ENCODE results near the gene SNX12. TPM values are rescaled to one million over a fixed set of nuclear protein-coding genes. Genes with fewer than 3 reads are reported as not detected.

Gene SNX12
- total RNA-seq, 1 experiment from 2014 or later: 48.4 TPM

GRCh38 chrX:71085900-71086299 is 17.8 kb upstream of the SNX12 start:
- no peaks in the 10 kb centered on the region for H3K79me2 ChIP-seq (ENCODE audit: low read length)

DNA sequence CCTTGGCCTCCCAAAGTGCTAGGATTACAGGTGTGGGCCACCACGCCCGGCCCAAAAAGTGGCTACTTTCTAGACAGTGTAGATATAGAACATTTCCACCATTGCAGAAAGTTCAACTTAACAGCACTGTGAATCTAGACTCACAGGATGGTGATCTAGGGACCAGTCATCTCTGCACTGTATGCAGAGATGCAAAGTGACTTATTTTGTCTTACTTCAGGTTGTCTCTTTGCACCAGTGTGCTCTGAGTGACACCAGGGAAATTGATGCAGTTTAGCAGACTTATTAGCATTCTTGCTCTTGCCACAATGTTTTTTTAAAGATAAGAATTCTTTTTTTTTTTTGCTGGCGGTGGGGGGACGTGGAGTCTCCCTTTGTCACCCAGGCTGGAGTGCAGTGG is 14.7 kb upstream of the SNX12 start:
- Histone ChIP-seq H3K9me3 (ENCODE audit: low read length) (no peaks in the 10 kb centered on the region), H3K9ac (ENCODE audit: low read length) (no peak overlapping the region), H4K20me1 (ENCODE audit: low read length) (no peaks in the 10 kb centered on the region), H3K4me3 (ENCODE audit: low read length) (no peak overlapping the region), H3K4me1 (ENCODE audit: insufficient read depth, low read length) (peaks cover 14% of the 10 kb centered on the region), H3K9me2 (replicated peaks; ENCODE audit: low read length) (no peaks in the 10 kb centered on the region), H3F3A (ENCODE audit: low read length, unreplicated experiment) (peaks cover 4% of the 10 kb centered on the region), H3K27ac (ENCODE audit: low read length) (no peak overlapping the region), H3K36me3 (ENCODE audit: low read depth, low read length) (no peaks in the 10 kb centered on the region), H3K27me3 (ENCODE audit: low read length) (no peaks in the 10 kb centered on the region), H3K79me2 (ENCODE audit: low read length) (no peaks in the 10 kb centered on the region), H2AFZ (ENCODE audit: low read length) (no peak overlapping the region), H3K4me2 (ENCODE audit: low read length) (no peak overlapping the region)
- intact Hi-C loops (cut with micrococcal nuclease): no loop called here
- no TSS peak for BruUV-seq (replicated peaks)
- POLR2A ChIA-PET (ENCODE audit: unreplicated experiment): no interaction called here
- no peak for ATAC-seq
- TF ChIP-seq EZH2 (IDR thresholded peaks at IDR 0.05; ENCODE audit: low read length, unreplicated experiment) (no peak), CTCF (conservative IDR thresholded peaks at IDR 0.05; ENCODE audit: low read depth, low read length) (no peak)
- DNase-seq: no peak
- CTCF ChIA-PET: no interaction called here

More at GRCh38 chrX:71085900-71086299, 17.8 kb upstream of the SNX12 start:
- Histone ChIP-seq H3K9ac (ENCODE audit: low read length) (no peak overlapping the region), H3K9me3 (ENCODE audit: low read length) (no peaks in the 10 kb centered on the region), H3K27me3 (ENCODE audit: low read length) (no peaks in the 10 kb centered on the region), H3K27ac (ENCODE audit: low read length) (no peak overlapping the region), H4K20me1 (ENCODE audit: low read length) (no peaks in the 10 kb centered on the region), H3K4me2 (ENCODE audit: low read length) (no peak overlapping the region), H3K36me3 (ENCODE audit: low read depth, low read length) (no peaks in the 10 kb centered on the region), H3F3A (ENCODE audit: low read length, unreplicated experiment) (peaks cover 4% of the 10 kb centered on the region), H2AFZ (ENCODE audit: low read length) (no peak overlapping the region), H3K9me2 (replicated peaks; ENCODE audit: low read length) (no peaks in the 10 kb centered on the region), H3K4me3 (ENCODE audit: low read length) (no peak overlapping the region), H3K4me1 (ENCODE audit: insufficient read depth, low read length) (peaks cover 14% of the 10 kb centered on the region)
- DNase-seq: no peak
- BruUV-seq (replicated peaks): no TSS peak
- ChIA-PET POLR2A (ENCODE audit: unreplicated experiment) (no interaction called here), CTCF (no interaction called here)
- TF ChIP-seq EZH2 (IDR thresholded peaks at IDR 0.05; ENCODE audit: low read length, unreplicated experiment): no peak
- no peak for TF ChIP-seq CTCF (conservative IDR thresholded peaks at IDR 0.05; ENCODE audit: low read depth, low read length)
- TF ChIP-seq EZH2phosphoT487 (IDR thresholded peaks at IDR 0.05; ENCODE audit: borderline replicate concordance, low read length): no peak
- intact Hi-C loops (cut with micrococcal nuclease): no loop called here
- ATAC-seq: no peak

DNA sequence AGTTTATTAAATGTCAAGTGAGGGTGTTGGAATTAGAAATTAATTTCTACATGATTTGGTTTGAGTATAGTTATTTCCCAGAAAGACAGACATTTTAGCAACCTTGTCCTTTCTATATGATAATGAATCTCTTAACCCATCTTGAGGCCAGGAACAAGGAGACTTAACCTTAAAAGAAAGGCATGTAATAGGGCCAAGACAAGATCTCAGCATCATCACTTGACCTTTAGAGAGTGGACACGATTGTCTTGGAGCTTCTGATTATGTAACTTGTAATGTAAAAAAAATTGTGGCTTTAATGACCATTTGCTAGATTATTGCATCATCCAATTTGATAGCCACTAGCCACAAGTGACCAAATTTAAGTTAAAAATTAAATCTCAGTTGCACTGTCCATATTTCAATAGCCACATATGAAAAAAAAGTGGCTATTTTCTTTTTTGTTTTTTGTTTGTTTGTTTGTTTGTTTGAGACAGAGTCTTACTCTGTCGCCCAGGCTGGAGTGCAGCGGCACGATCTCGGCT is 14.1 kb upstream of the SNX12 start:
- Histone ChIP-seq H2AFZ (ENCODE audit: low read length) (no peak overlapping the region), H3F3A (ENCODE audit: low read length, unreplicated experiment) (peaks cover 4% of the 10 kb centered on the region), H3K36me3 (ENCODE audit: low read depth, low read length) (no peaks in the 10 kb centered on the region), H3K4me2 (ENCODE audit: low read length) (no peak overlapping the region), H3K4me3 (ENCODE audit: low read length) (no peak overlapping the region), H3K27ac (ENCODE audit: low read length) (no peak overlapping the region), H3K9me3 (ENCODE audit: low read length) (no peaks in the 10 kb centered on the region), H4K20me1 (ENCODE audit: low read length) (no peaks in the 10 kb centered on the region), H3K4me1 (ENCODE audit: insufficient read depth, low read length) (peaks cover 14% of the 10 kb centered on the region), H3K79me2 (ENCODE audit: low read length) (no peaks in the 10 kb centered on the region), H3K27me3 (ENCODE audit: low read length) (no peaks in the 10 kb centered on the region), H3K9ac (ENCODE audit: low read length) (no peak overlapping the region), H3K9me2 (replicated peaks; ENCODE audit: low read length) (no peaks in the 10 kb centered on the region)
- ATAC-seq: no peak
- TF ChIP-seq EZH2 (IDR thresholded peaks at IDR 0.05; ENCODE audit: low read length, unreplicated experiment) (no peak), EZH2phosphoT487 (IDR thresholded peaks at IDR 0.05; ENCODE audit: borderline replicate concordance, low read length) (no peak), CTCF (conservative IDR thresholded peaks at IDR 0.05; ENCODE audit: low read depth, low read length) (no peak)
- POLR2A ChIA-PET (ENCODE audit: unreplicated experiment): no interaction called here
- CTCF ChIA-PET: no interaction called here
- intact Hi-C loops (cut with micrococcal nuclease): no loop called here
- no TSS peak for BruUV-seq (replicated peaks)
- DNase-seq: no peak

All from PC-3 (cell line).